SK-N-SH (cell line): ENCODE data around the gene TRIP4. TPM values are rescaled to one million over a fixed set of nuclear protein-coding genes. Genes with fewer than 3 reads are reported as not detected.

ENCODE experiments used
- CTCF ChIA-PET: fragments of 300-600, 350-600 bp; formaldehyde crosslinking; extraction: SDS; loops from one replicate; lab custom pipeline; 2021; lab: Yijun Ruan, JAX
- POLR2A ChIA-PET: fragments of 350-600 bp; sonication (Branson Sonifier 250); formaldehyde crosslinking; extraction: SDS; loops from one replicate; lab custom pipeline; 2020; ENCODE audit warnings: antibody characterized with exemption, inconsistent platforms; lab: Yijun Ruan, JAX
- DNase-seq: peaks from one replicate; pipeline ENCODE4 v3.0.0; 2012
- H2AFZ ChIP-seq: fragments of 200-600 bp; sonication (generic); 2 replicates; pipeline ENCODE4 v1.8.1; 2016; ENCODE audit warnings: antibody characterized with exemption, mild to moderate bottlenecking, low read depth
- H3F3A ChIP-seq: fragments of 200-600 bp; sonication (generic); replicated peaks from 2 replicates; pipeline ENCODE3; 2016; ENCODE audit warnings: antibody characterized with exemption, mild to moderate bottlenecking; ENCODE audit not compliant: insufficient read depth
- H3K27ac ChIP-seq, 2 experiments: fragments of 200-500 bp in 1 of 2; fragments of 200-600 bp in 1 of 2; sonication (Bioruptor generic) in 1 of 2; sonication (generic), shearing (Covaris generic) in 1 of 2; 2 replicates each; pipeline versions ENCODE4 v1.5.1 to v1.6.1; 2014 to 2016; ENCODE audit warnings: low read depth in 2 of 2, inconsistent platforms in 1 of 2, low read length in 1 of 2, mild to moderate bottlenecking in 1 of 2, mixed read lengths in 1 of 2
- H3K27me3 ChIP-seq: fragments of 200-600 bp; sonication (generic), shearing (Covaris generic); 2 replicates; pipeline ENCODE4 v1.6.1; 2016; ENCODE audit warnings: mixed run types; ENCODE audit not compliant: insufficient read depth
- H3K36me3 ChIP-seq, 2 experiments: fragments of 200-500 bp in 1 of 2; fragments of 200-600 bp in 1 of 2; sonication (Bioruptor generic) in 1 of 2; sonication (generic) in 1 of 2; replicated peaks in 1 of 2; 2 replicates each; pipeline versions ENCODE3 to v1.5.1; 2014 to 2016; ENCODE audit warnings: low read length in 1 of 2, mild to moderate bottlenecking in 1 of 2; ENCODE audit not compliant: insufficient read depth in 2 of 2, control insufficient read depth in 1 of 2
- H3K4me1 ChIP-seq, 2 experiments: fragments of 200-500 bp in 1 of 2; fragments of 200-600 bp in 1 of 2; sonication (Bioruptor generic) in 1 of 2; sonication (generic), shearing (Covaris generic) in 1 of 2; 2 replicates each; pipeline versions ENCODE4 v1.5.1 to v1.6.1; 2014 to 2016; ENCODE audit warnings: low read depth in 1 of 2, low read length in 1 of 2, mixed run types in 1 of 2; ENCODE audit not compliant: insufficient read depth in 2 of 2, control insufficient read depth in 1 of 2
- H3K4me2 ChIP-seq: fragments of 200-600 bp; sonication (generic), shearing (Covaris generic); 2 replicates; pipeline ENCODE4 v1.6.1; 2017; ENCODE audit warnings: mixed run types
- H3K4me3 ChIP-seq, 2 experiments: fragments of 200-500 bp in 1 of 2; fragments of 200-600 bp in 1 of 2; sonication (Bioruptor generic) in 1 of 2; sonication (generic), shearing (Covaris generic) in 1 of 2; 2 replicates each; pipeline versions ENCODE4 v1.5.1 to v1.8.1; 2014 to 2016; ENCODE audit warnings: low read depth in 2 of 2, inconsistent platforms in 1 of 2, low read length in 1 of 2, mild to moderate bottlenecking in 1 of 2, mixed read lengths in 1 of 2, moderate library complexity in 1 of 2
- H3K79me2 ChIP-seq: fragments of 200-600 bp; sonication (generic); 2 replicates; pipeline ENCODE4 v1.8.1; 2017; ENCODE audit warnings: mild to moderate bottlenecking; ENCODE audit not compliant: insufficient read depth
- H3K9ac ChIP-seq: fragments of 200-600 bp; sonication (generic); 2 replicates; pipeline ENCODE4 v1.6.1; 2017; ENCODE audit warnings: mixed run types
- H3K9me2 ChIP-seq: fragments of 200-600 bp; sonication (generic); 2 replicates; pipeline ENCODE4 v1.6.1; 2017; ENCODE audit warnings: mixed run types
- H3K9me3 ChIP-seq: fragments of 200-600 bp; sonication (generic); 2 replicates; pipeline ENCODE4 v1.6.1; 2017; ENCODE audit warnings: mixed run types, mild to moderate bottlenecking, moderate library complexity
- H4K20me1 ChIP-seq: fragments of 200-600 bp; sonication (generic); 2 replicates; pipeline ENCODE4 v1.6.1; 2017; ENCODE audit warnings: mild to moderate bottlenecking, mixed run types; ENCODE audit not compliant: insufficient read depth
- CHD2 ChIP-seq: fragments of 150-350 bp; IDR thresholded peaks from 2 replicates; pipeline ENCODE4 v1.6.1; 2018; ENCODE audit warnings: low read length; ENCODE audit not compliant: partially characterized antibody
- CTCF ChIP-seq: fragments of 200-600 bp; sonication (generic); IDR thresholded peaks from 2 replicates; pipeline ENCODE4 v1.6.1; 2017; ENCODE audit warnings: antibody characterized with exemption, mild to moderate bottlenecking, moderate library complexity
- GATA2 ChIP-seq: sonication (generic); formaldehyde crosslinking; IDR thresholded peaks from 2 replicates; pipeline ENCODE4 v1.5.0; 2020; ENCODE audit warnings: mild to moderate bottlenecking, missing genetic modification reagents
- IRF3 ChIP-seq: fragments of 150-350 bp; IDR thresholded peaks from 2 replicates; pipeline ENCODE4 v1.6.1; 2016; ENCODE audit warnings: mild to moderate bottlenecking, low read depth, low read length
- RAD21 ChIP-seq: IDR thresholded peaks from 2 replicates; pipeline ENCODE4 v1.6.1; 2012; ENCODE audit warnings: mild to moderate bottlenecking, low read length
- RXRA ChIP-seq: IDR thresholded peaks from 2 replicates; pipeline ENCODE4 v1.4.0; 2012; ENCODE audit warnings: low read depth, mild to moderate bottlenecking, borderline replicate concordance
- TCF12 ChIP-seq: IDR thresholded peaks from 2 replicates; pipeline ENCODE4 v1.4.0; 2012
- USF1 ChIP-seq: IDR thresholded peaks from 2 replicates; pipeline ENCODE4 v1.4.0; 2012; ENCODE audit warnings: low read depth, borderline replicate concordance
- USF2 ChIP-seq: fragments of 150-350 bp; IDR thresholded peaks from 2 replicates; pipeline ENCODE4 v1.6.1; 2017; ENCODE audit warnings: antibody characterized with exemption, low read length, low read depth, borderline replicate concordance
- WGBS: methylation state at CpG from one replicate; pipeline ENCODE4 v1.1.6; 2017; ENCODE audit warnings: low lambda C conversion rate; 5-methylcytosine and 5-hydroxymethylcytosine counted together
- polyA plus RNA-seq, 3 experiments: library from polyadenylated mRNA; depleted of rRNA; stranded (reverse); fragments of >200 nt; gene quantifications; 2 replicates each; pipeline ENCODE4 v1.2.3, GENCODE V29; 2012

TRIP4 gene
- polyA plus RNA-seq, 1 of the 3 experiments (the other 2 are of a cell fraction), result 14.5 TPM

DNA sequence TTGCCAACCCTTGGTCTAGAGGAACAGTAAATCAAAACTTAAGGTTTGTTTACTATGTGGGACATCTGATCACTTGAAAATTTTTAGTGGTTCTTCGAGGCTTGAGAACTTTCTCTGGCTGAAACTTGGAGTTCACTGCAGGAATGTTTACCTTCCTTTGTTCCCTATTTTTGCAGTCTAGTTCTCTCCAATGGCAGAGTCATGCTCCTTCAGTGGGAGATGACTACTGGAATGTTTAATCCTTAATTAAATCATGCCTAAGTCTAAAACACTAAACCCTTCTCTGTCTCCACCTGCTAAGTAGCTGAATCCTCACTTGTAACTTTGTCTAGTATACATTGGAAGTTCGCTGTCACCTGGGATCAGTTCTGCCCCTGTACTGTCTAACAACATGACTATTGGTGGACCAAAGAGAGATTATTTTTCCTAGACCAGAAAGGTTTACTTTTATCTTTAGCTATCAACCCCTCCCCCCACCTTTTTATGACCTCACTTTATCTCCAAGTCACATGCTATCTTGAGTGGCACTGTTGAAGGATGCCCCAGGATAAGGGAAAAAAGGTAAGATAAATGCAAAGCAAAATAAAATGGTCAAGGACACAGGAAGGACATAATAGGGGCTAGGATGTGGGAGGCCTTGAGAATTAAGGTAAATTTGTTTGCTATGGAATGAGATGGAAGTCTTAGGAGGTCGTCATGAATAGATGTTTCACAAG is 71.6 kb downstream of the TRIP4 start:
- CTCF ChIA-PET, result interaction anchor here (1.1 to 1.5 kb wide), 2 partner anchors 194 to 228 kb away, joined by 3 read pairs; no protein-coding TSS in a partner anchor
- no peaks in the 10 kb centered on the region for H3K9me2 ChIP-seq

More for the DNA sequence above, 71.6 kb downstream of the TRIP4 start:
- POLR2A ChIA-PET, result interaction anchor here (0.7 to 1.5 kb wide), 3 partner anchors 15 to 72 kb away, joined by 3 to 6 read pairs (median 3); partner anchors contain the start of gene TRIP4
- DNase-seq, result no peak
- Histone ChIP-seq H4K20me1 (peaks cover 29% of the 10 kb centered on the region), H3K36me3 (peaks cover 11 to 32% of the 10 kb centered on the region in 2 experiments), H3K4me3 (no peak overlapping the region), H3K27me3 (no peaks in the 10 kb centered on the region), H3K9me3 (no peaks in the 10 kb centered on the region), H3K9ac (no peak overlapping the region), H3K4me1 (peaks cover 18% of the 10 kb centered on the region in 2 experiments; a peak in 3 of 4 replicates), H3F3A (peaks cover 18% of the 10 kb centered on the region), H2AFZ (0 out of 2 replicates have a peak overlapping the region, but pooled peaks have one; percentile 82), H3K4me2 (peak overlapping the region; percentile 62; the same call in 1 of the 2 replicates), H3K79me2 (peaks cover 31% of the 10 kb centered on the region), H3K27ac (no peak overlapping the region; a peak in 1 of 4 replicates)
- 75% methylated on average over 3 of the region's 3 CpGs for WGBS
- TF ChIP-seq USF1 (no peak), CTCF (no peak), RXRA (no peak), GATA2 (no peak), RAD21 (no peak), USF2 (no peak), CHD2 (no peak), TCF12 (no peak), IRF3 (no peak)
